ENCODE measurements around the gene HRH1.
A peak's percentile ranks its signal among the peaks of the same experiment; 100 is the strongest.

The HRH1 gene

DNA sequence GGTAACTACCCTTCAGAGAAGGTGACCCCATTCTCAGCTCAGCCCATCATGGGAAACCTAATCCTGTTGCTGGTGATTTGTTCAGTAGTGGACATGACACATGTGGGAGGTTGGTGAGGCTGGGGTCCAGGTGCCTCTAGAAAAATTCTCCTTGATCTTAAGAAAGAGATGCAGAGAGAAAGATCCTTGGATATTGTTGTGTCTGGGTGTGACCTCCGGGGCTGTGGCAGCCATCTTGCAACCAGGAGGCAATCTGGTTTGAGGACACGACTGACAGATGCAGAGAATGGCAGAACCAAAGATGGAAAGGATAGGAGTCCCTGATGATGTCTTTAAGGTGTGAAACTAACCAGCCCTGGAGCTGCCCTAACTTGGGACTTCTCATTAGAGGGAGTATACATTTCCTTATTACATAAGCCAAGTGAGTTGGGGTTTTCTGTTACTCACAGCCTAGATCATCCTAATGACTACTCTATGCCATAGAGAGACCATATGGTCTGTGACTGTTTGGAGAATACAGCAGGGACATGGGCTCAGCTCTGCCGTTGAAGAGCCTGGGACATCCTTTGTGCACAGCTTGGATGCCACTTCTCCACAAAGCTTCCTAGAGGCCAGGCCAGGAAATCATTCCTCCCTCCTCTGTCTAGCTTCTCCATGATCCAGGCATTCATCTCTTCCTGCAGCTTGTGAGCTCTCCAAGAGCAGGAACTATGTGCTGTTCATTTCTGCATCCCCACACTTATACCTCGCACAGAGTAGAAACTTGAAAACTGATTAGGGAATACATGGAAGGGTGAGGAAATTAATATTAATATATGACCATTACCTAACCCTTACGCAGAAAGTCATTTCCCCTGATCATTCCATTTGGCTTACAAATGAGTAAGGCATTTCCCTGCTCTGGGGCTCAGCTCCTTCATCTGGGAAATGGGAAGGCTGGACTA, 45.9 kb downstream of the HRH1 start:
- H3K4me3 ChIP-seq (ENCODE audit: severe bottlenecking) = no peak overlapping the region
- ATAC-seq (ENCODE audit: low read depth) = peak; percentile 3; the same call in 1 of the 3 replicates
- H3K9me3 ChIP-seq (ENCODE audit: severe bottlenecking) = no peaks in the 10 kb centered on the region
- no peak for DNase-seq (ENCODE audit: low spot score)
- TF ChIP-seq, protein P1, sequence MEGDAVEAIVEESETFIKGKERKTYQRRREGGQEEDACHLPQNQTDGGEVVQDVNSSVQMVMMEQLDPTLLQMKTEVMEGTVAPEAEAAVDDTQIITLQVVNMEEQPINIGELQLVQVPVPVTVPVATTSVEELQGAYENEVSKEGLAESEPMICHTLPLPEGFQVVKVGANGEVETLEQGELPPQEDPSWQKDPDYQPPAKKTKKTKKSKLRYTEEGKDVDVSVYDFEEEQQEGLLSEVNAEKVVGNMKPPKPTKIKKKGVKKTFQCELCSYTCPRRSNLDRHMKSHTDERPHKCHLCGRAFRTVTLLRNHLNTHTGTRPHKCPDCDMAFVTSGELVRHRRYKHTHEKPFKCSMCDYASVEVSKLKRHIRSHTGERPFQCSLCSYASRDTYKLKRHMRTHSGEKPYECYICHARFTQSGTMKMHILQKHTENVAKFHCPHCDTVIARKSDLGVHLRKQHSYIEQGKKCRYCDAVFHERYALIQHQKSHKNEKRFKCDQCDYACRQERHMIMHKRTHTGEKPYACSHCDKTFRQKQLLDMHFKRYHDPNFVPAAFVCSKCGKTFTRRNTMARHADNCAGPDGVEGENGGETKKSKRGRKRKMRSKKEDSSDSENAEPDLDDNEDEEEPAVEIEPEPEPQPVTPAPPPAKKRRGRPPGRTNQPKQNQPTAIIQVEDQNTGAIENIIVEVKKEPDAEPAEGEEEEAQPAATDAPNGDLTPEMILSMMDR (IDR thresholded peaks at IDR 0.05; ENCODE audit: poor library complexity, severe bottlenecking) = no peak
- peaks cover 51% of the 10 kb centered on the region for H3K4me1 ChIP-seq (ENCODE audit: insufficient read depth, poor library complexity, severe bottlenecking)
- H3K27me3 ChIP-seq (ENCODE audit: insufficient read depth, poor library complexity, severe bottlenecking) = no peaks in the 10 kb centered on the region
- no peaks in the 10 kb centered on the region for H3K36me3 ChIP-seq (ENCODE audit: low read depth)
- peak overlapping the region; percentile 97 for H3K27ac ChIP-seq (ENCODE audit: poor library complexity, severe bottlenecking)

- Histone ChIP-seq H3K27ac (ENCODE audit: poor library complexity, severe bottlenecking) (peak overlapping the region; percentile 97), H3K36me3 (ENCODE audit: low read depth) (peaks cover 2% of the 10 kb centered on the region; the same call in 1 of the 2 replicates), H3K4me1 (ENCODE audit: insufficient read depth, poor library complexity, severe bottlenecking) (peaks cover 38% of the 10 kb centered on the region), H3K4me3 (ENCODE audit: severe bottlenecking) (no peak overlapping the region), H3K9me3 (ENCODE audit: severe bottlenecking) (no peaks in the 10 kb centered on the region), H3K27me3 (ENCODE audit: insufficient read depth, poor library complexity, severe bottlenecking) (no peaks in the 10 kb centered on the region)
- peak; percentile 80 for DNase-seq (ENCODE audit: low spot score)
- ATAC-seq (ENCODE audit: low read depth) = peak; percentile 61
- TF ChIP-seq, protein P1 (IDR thresholded peaks at IDR 0.05; ENCODE audit: poor library complexity, severe bottlenecking) = no peak
Measured at GRCh38 chr3:11201251-11202019, 47.1 kb downstream of the HRH1 start.

GRCh38 chr3:11203961-11204360, 49.7 kb downstream of the HRH1 start:
- ATAC-seq (ENCODE audit: low read depth) (no peak), DNase-seq (ENCODE audit: low spot score) (no peak)
- Histone ChIP-seq H3K4me1 (ENCODE audit: insufficient read depth, poor library complexity, severe bottlenecking) (peaks cover 43% of the 10 kb centered on the region), H3K9me3 (ENCODE audit: severe bottlenecking) (no peaks in the 10 kb centered on the region), H3K4me3 (ENCODE audit: severe bottlenecking) (no peak overlapping the region), H3K36me3 (ENCODE audit: low read depth) (peaks cover 13% of the 10 kb centered on the region), H3K27me3 (ENCODE audit: insufficient read depth, poor library complexity, severe bottlenecking) (no peaks in the 10 kb centered on the region), H3K27ac (ENCODE audit: poor library complexity, severe bottlenecking) (peak overlapping the region; percentile 97)
- TF ChIP-seq, protein P1 (IDR thresholded peaks at IDR 0.05; ENCODE audit: poor library complexity, severe bottlenecking) = no peak

DNA sequence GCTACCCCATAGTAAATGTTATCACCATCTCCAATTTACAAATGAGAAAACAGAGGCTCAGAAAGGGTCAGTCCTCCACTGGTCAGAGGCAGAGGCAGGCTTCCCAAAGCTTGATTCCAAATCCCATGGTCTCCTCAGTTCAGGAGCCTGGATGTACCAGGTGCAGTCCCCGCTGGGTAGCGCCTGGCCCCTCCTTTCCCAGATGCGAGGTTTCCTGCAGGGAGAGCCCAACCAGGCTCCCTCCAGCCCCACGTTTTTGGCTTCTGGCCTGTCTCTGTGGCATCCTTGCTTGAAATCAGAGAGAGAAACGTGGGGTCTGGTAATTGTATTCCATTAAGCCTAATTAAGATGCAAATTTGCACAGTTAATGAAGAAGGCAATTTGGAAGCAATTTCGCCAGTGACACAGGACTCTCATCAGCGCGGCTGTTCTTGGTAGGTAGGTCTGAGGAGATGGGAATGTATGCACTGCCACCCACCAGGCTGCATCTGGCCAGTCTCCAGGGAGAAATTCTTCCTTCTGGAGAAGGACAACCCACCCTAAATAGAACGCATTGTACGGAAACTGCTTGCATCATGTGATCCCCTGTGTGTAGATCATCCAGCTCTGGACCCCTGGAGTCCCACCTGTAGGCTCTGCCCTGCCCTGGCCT, 50.5 kb downstream of the HRH1 start:
- H3K27ac ChIP-seq (ENCODE audit: poor library complexity, severe bottlenecking) = peak overlapping the region; percentile 97
- peaks cover 19% of the 10 kb centered on the region for H3K36me3 ChIP-seq (ENCODE audit: low read depth)
- DNase-seq (ENCODE audit: low spot score) = no peak
- no peak for ATAC-seq (ENCODE audit: low read depth)
- peaks cover 45% of the 10 kb centered on the region for H3K4me1 ChIP-seq (ENCODE audit: insufficient read depth, poor library complexity, severe bottlenecking)
- TF ChIP-seq, protein P1 (IDR thresholded peaks at IDR 0.05; ENCODE audit: poor library complexity, severe bottlenecking) = no peak
- no peak overlapping the region for H3K4me3 ChIP-seq (ENCODE audit: severe bottlenecking)
- no peaks in the 10 kb centered on the region for H3K27me3 ChIP-seq (ENCODE audit: insufficient read depth, poor library complexity, severe bottlenecking)
- no peaks in the 10 kb centered on the region for H3K9me3 ChIP-seq (ENCODE audit: severe bottlenecking)

Measured in RWPE2 (cell line).